Vagina (tissue), 2 donors: ENCODE measurements around the gene RSU1.

Source experiments
- CTCF ChIP-seq, 3 experiments: fragments of 450-650 bp in 2 of 3; fragments of 200-600 bp in 1 of 3; sonication (generic) in 1 of 3; IDR thresholded peaks; one replicate each; pipeline ENCODE4 v1.5.1; 2017 to 2019; ENCODE audit warnings: antibody characterized with exemption in 3 of 3, mild to moderate bottlenecking in 2 of 3, moderate library complexity in 2 of 3
- POLR2AphosphoS5 ChIP-seq, 2 donors: sonication (generic); formaldehyde crosslinking; IDR thresholded peaks; one replicate each; pipeline ENCODE4 v1.9.0; 2017; ENCODE audit warnings: antibody characterized with exemption in 2 of 2, mild to moderate bottlenecking in 2 of 2, low read depth in 1 of 2; ENCODE audit not compliant: insufficient read depth in 1 of 2

DNA sequence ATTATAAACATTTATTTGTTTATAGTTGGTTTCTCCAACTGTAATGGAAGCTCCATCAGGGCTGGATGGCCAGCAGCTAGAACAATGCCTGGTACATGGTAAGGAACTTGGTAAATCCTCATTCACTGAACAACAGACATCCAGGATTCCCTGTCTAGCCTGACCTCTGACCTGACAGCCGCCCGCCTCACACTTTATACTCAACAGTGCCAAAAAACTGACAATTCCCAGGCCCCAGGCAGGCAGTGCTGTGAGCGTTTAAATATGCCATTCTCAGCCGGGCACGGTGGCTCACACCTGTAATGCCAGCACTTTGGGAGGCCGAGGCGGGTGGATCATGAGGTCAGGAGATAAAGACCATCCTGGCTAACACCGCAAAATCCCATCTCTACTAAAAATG, 55.9 kb downstream of the RSU1 start:
- TF ChIP-seq POLR2AphosphoS5 (IDR thresholded peaks at IDR 0.05; ENCODE audit: insufficient read depth in 1 of 2, low read depth in 1 of 2) = no peak
- TF ChIP-seq CTCF (IDR thresholded peaks at IDR 0.05) = no peak
